Measurements from ENCODE around the gene JOSD1.

- TF ChIP-seq POLR2A (IDR thresholded peaks at IDR 0.05) = no peak
- no peak for TF ChIP-seq CTCF (IDR thresholded peaks at IDR 0.05)
Measured at GRCh38 chr22:38685761-38686160, 15.0 kb downstream of the JOSD1 start.
